ENCODE results near the gene ST3GAL4.
"Not testable (repeated sequence)": the region's sequence is repeated elsewhere in the genome, so short reads cannot be mapped to it uniquely, and the experiment has no call there.

Gene ST3GAL4

DNA sequence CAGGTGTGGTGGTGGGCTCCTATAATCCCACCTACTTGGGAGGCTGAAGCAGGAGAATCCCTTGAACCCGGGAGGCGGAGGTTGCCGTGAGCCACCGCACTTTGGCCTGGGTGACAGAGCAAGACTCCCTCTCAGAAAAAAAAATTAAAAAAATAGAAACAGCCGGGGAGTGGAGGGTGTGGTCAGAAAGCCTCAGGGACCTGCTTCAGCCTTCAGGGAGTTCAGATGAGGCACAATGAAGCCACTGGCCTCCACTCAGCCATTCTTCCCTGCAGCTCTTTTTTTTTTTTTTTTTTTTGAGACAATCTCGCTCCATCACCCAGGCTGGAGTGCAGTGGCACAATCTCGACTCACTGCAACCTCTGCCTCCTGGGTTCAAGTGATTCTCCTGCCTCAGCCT is 8.5 kb upstream of the ST3GAL4 start:
- DNase-seq (ENCODE audit: low spot score), result peak; percentile 69

DNA sequence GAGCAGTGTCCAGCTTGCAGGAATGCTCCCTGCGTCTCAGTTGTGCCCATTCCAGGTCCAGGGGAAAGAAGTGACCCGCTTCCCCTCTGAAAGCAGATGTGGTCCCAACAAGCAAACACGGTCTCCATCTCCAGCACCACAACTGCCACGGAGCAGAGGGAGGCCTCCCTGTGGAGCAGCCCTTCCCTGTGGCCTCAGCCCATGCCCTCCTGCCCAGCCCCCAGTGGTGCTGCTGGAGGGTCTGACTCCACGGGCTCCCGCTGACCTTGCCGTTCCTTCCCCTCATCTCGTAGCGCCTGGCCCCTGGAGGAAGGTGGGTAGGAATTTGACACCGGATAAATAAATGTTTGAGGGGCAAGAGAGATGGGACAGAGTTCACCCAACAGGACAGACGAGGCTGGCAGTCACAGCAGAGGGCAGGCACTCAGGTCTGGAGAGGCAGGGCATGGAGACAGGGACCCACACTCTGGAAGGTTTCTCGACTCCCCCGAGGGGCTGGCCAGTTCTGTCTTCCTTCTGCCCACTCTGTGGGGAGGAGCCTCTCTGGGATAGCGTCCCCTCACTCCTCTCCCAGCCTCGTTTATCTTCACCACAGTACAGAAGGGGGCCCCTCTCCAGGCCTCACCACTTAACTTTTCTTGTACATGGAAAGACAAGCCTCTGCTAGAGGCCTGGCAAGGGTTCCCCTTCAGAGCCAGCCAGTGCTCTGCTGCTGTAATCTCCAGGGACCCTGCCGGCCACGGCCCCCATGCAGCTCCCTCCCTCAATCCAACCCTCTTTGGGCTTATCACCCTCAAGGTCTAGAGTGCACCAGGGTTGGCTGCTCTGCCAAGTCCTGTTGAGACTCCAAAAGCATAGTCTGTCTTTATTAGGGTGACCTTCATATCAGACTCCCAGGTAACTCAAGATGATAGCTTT is 7.5 kb upstream of the ST3GAL4 start:
- peak; percentile 56 for DNase-seq (ENCODE audit: low spot score)

GRCh38 chr11:126348806-126349582 is 6.5 kb upstream of the ST3GAL4 start:
- no peak for DNase-seq (ENCODE audit: low spot score)

- DNase-seq (ENCODE audit: low spot score), result no peak
Observed at GRCh38 chr11:126350836-126351235, 4.7 kb upstream of the ST3GAL4 start.

GRCh38 chr11:126352163-126352562 is 3.3 kb upstream of the ST3GAL4 start:
- no peak for DNase-seq (ENCODE audit: low spot score)

GRCh38 chr11:126352934-126353801 is 2.3 kb upstream of the ST3GAL4 start:
- peak; percentile 81 for DNase-seq (ENCODE audit: low spot score)

DNA sequence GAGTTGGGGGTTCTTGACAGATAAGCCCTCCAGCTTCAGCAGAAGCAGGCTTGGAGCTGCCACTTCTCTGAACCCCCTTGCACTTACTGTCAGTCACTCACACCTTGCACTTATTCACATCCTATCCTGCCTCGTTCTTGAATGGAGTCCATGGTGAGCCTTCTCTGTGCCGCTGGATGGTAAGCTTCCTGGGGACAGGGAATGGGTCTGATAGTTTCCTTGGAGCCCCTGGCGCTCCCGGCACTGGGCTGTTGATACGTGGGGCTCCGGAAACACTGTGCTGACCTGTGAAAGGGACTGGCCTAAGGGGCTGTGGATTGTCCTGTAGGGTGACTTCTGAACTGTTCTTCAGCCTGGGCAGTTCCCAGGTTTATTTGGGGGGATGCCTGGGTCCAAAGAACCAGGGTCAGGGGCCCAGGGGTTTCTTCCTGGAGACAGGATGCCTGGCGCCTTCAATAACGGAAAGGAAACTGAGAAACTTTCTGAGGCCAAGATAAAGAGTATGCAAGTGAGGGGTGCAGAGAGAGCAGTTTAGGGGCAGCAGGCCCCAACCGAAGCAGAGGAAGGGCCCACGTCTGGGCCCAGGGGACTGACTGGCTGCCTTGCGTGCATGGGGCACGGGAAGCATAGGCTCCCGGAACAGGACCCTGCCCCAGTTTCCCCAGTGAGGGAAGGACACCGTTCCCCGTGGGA is 709 bp upstream of the ST3GAL4 start:
- no peak for DNase-seq (ENCODE audit: low spot score)

DNA sequence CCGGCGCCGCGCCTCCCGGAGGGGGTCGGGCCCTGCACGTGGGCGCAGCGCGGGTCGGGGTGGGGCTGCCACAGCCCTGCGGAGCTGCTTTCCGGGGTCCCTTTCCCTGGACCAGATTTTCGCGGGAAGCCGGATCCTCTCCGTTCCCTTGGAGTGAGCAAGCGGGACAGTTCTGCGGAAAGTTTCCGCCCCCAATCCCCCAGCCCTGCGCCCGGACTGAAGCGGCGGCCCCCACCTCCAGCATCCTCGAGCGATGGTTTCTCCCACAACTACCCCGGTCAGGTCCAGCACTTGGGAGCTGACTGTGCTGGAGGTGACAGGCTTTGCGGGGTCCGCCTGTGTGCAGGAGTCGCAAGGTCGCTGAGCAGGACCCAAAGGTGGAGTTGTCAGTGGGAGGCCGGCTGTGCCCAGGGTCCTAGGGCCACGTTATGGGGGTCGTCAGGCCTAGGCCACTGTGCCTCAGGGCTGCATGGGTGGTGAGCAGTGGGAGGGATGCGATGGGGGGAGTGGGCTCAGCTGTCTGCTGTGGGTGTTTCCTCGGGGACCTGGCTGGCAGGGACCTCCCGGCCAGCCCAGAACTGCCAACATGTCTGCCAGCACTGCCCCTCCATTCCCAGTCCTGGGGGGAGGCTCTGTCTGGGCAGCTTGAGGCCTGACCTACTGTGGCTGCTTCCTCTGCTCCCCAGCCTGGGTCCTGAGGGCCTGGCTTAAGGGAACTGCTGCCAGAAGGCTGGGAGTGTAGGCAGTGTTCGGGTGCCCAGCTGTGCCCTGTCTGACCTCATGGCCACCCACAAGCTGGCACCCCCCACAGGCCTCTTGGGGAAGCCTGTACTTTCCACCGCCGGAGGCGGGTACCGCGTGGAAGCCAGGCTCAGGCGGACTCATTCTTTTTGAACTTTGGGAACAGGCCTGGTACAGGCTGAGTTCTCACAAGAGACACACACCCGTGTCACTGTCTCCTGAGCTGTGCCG is 726 bp downstream of the ST3GAL4 start:
- no peak for DNase-seq (ENCODE audit: low spot score)

DNA sequence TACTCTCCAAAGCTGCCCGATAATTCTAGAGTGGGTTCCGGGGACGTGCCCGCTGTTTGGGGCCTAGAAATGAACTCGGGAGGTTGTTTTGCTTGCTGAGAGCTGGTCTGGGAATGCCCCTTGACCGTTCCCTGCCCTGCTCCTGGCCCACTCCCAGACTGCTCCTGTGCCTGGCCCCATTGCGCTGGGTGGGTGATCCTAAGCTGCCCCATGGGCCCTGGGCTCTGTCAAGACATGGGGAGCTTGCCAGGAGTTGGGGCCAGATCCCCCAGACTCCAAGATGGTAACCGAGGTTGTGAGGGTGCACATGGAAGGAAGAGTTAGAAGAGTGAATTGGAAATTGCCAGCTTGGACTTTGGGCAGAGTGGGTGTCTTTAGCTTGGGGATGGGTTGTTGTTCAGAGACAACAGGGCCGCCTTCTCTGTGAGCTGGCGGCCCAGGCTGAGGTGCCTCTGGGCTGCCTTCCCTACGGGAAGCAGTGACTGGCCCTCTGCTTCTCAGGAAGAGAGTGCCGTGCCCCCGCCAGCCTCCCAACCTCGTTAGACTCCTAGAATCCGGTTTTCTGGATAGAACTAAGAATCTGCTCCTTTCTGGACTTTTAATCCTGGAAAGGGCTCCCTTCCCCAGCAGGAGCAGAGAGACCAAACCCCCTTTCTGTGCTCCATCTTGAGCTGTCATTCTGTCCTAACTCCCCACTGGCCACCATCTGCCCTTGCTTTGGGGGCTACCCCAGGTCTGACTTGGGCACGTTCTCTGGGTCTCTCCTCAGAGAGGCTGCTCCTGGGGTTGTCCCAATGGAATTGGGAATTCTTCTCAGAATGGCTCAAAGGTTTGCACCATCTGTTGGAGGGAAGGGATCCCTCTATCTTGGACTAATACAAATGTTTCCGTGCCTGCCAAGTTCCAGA is 1.8 kb downstream of the ST3GAL4 start:
- DNase-seq (ENCODE audit: low spot score), result no peak

- no peak for DNase-seq (ENCODE audit: low spot score)
Observed at GRCh38 chr11:126357969-126358762, 2.7 kb downstream of the ST3GAL4 start.

DNA sequence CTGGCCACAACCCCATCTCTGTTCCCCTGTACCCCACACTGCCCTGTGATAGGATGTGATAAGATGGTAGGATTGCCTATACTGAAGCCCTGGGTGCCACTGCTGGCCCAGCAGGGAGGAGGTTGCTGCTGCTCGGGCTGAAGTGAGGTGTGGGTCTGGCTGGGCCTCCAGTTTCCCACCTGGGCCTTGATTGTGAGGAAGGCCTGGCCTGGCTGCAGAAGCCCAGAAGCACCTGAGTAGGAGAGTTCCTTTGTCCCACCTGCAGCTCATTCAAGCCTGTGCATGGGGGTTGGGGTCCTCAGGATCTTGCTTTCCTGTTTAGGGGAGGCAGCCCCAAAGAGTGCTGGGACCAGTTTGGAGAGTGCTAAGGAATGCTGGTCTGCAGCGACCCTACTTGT is 3.3 kb downstream of the ST3GAL4 start:
- DNase-seq (ENCODE audit: low spot score), result no peak

- DNase-seq (ENCODE audit: low spot score), result no peak
Observed at GRCh38 chr11:126359431-126360048, 4.1 kb downstream of the ST3GAL4 start.

- DNase-seq (ENCODE audit: low spot score), result no peak
Observed at GRCh38 chr11:126360049-126360446, 4.6 kb downstream of the ST3GAL4 start.

DNA sequence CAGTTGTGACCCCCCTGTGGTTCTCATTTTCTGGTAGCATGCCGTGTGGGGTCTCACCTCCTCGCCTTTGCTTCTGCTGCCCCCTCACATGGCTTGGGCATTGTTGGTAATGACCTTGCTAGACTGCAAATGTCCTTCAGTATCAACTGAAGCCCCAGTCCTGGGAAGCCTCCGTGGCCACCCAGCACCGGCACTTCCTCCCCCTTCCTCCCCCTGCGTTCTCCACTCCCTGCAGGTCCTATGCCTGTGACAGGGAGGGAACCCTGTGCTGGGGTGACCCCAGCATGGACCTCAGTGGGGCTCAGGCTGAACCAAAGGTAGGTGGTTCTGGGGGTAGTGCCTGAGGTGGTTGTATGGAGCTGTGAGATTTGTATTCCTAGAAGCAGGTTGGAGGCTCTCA is 5.9 kb downstream of the ST3GAL4 start:
- no peak for DNase-seq (ENCODE audit: low spot score)

- DNase-seq (ENCODE audit: low spot score), result no peak
Observed at GRCh38 chr11:126362879-126363655, 7.6 kb downstream of the ST3GAL4 start.

DNA sequence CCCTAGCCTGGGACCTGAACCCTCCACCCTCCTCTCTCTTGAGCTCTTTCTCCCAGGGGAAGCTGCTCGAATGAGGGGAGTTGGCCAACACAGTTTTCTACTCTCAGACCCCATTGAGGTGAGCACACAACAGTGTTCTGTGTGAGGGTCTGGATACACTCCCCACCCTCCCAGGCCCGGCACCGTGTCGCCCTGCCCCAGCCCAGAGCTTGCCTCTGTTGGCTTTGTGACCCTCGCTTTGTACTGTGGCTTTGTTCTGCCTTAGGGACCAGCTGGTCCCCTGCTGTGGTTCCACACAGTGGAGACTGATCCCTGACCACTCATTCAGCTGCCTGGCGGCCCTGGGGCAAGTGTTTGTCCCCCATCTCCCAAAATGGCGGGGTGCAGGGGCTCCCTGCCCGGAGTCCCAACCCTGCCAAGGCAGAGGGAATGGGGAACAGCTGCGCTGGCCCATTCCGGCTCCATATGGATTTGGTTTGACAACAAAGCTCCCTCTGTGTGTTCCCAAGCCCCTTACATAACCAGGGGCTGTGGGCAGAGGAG is 8.3 kb downstream of the ST3GAL4 start:
- no peak for DNase-seq (ENCODE audit: low spot score)

DNA sequence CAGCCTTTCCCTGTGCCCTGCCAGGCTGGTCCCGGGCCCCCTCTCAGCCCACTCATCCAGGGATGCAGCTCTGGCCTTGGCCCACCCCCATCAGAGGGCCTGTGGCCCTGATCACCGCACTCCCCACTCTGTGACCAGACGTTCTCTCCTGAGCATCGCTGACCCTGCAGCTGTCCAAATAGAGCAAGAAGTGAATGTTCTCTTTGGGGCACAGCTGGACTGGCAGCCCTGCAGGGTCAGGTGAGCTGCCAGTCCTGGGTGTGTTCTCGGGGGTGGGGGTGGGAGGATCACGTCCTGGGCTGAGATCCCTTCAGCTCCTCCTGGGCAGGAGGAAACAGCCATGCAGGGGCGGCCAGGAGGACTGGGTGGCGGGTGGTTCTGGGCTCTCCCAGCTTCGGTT is 9.2 kb downstream of the ST3GAL4 start:
- not testable (repeated sequence) for DNase-seq (ENCODE audit: low spot score)

Data from hematopoietic multipotent progenitor cell treated with erythropoietin and hydrocortisone succinate and interleukin-3 and kit ligand, for 15 days (in vitro differentiated cells).